RWPE1 (cell line): ENCODE measurements around the gene CALHM6.

Source experiments
- CTCF ChIA-PET: fragments of 350-600 bp; sonication (Branson Sonifier 250); formaldehyde crosslinking; extraction: SDS; loops from one replicate; lab custom pipeline; 2021; lab: Yijun Ruan, JAX
- POLR2A ChIA-PET: fragments of 400-600 bp; formaldehyde crosslinking; extraction: SDS; loops from one replicate; lab custom pipeline; 2020; ENCODE audit warnings: antibody characterized with exemption; ENCODE audit not compliant: low non-redundant PET; lab: Yijun Ruan, JAX
- DNase-seq: peaks from one replicate; pipeline ENCODE4 v3.0.0; 2012; ENCODE audit warnings: low spot score
- H3K27ac ChIP-seq: fragments of 450-650 bp; 2 replicates; pipeline ENCODE4 v1.5.1; 2017
- CTCF ChIP-seq: fragments of 450-650 bp; conservative IDR thresholded peaks from 2 replicates; pipeline ENCODE4 v1.5.1; 2017; ENCODE audit warnings: low read depth, mild to moderate bottlenecking

Gene CALHM6

GRCh38 chr6:116433206-116433712 lies 27.9 kb upstream of the CALHM6 start:
- H3K27ac ChIP-seq, result no peak overlapping the region
- no peak for DNase-seq
- POLR2A ChIA-PET, result no interaction called here
- TF ChIP-seq CTCF, result no peak
- CTCF ChIA-PET, result no interaction called here

GRCh38 chr6:116434056-116434725 lies 27.0 kb upstream of the CALHM6 start:
- CTCF ChIA-PET, result interaction anchor here (0.5 kb wide), 1 partner anchor 1831 kb away, joined by 4 read pairs; no protein-coding TSS in a partner anchor
- POLR2A ChIA-PET, result no interaction called here
- DNase-seq, result no peak
- TF ChIP-seq CTCF, result no peak
- H3K27ac ChIP-seq, result no peak overlapping the region

- no peak for TF ChIP-seq CTCF
- no peak overlapping the region for H3K27ac ChIP-seq
- DNase-seq, result no peak
- CTCF ChIA-PET, result no interaction called here
- POLR2A ChIA-PET, result no interaction called here
These were observed 24.6 kb upstream of the CALHM6 start for GRCh38 chr6:116436586-116436985.

- TF ChIP-seq CTCF, result no peak
- no peak overlapping the region for H3K27ac ChIP-seq
- DNase-seq, result no peak
- ChIA-PET POLR2A (no interaction called here), CTCF (interaction anchor here (0.7 kb wide), 1 partner anchor 36 kb away, joined by 3 read pairs; no protein-coding TSS in a partner anchor)
These were observed 23.5 kb upstream of the CALHM6 start for GRCh38 chr6:116437656-116438055.

- DNase-seq, result no peak
- TF ChIP-seq CTCF, result no peak
- ChIA-PET CTCF (interaction anchor here (0.7 kb wide), 1 partner anchor 103 kb away, joined by 3 read pairs; no protein-coding TSS in a partner anchor), POLR2A (no interaction called here)
- no peak overlapping the region for H3K27ac ChIP-seq
These were observed 22.4 kb upstream of the CALHM6 start for GRCh38 chr6:116438590-116439448.

GRCh38 chr6:116439522-116440051 lies 21.6 kb upstream of the CALHM6 start:
- no peak for TF ChIP-seq CTCF
- H3K27ac ChIP-seq, result no peak overlapping the region
- ChIA-PET POLR2A (interaction anchor here (0.7 kb wide), 1 partner anchor 73 kb away, joined by 4 read pairs; no protein-coding TSS in a partner anchor), CTCF (no interaction called here)
- no peak for DNase-seq
